ENCODE data around the gene BCL2. TPM values are rescaled to one million over a fixed set of nuclear protein-coding genes. Genes with fewer than 3 reads are reported as not detected.

Gene BCL2
- total and polyA plus RNA-seq, 2 donors from 2014 or later = 6.0 to 39.2 TPM

DNA sequence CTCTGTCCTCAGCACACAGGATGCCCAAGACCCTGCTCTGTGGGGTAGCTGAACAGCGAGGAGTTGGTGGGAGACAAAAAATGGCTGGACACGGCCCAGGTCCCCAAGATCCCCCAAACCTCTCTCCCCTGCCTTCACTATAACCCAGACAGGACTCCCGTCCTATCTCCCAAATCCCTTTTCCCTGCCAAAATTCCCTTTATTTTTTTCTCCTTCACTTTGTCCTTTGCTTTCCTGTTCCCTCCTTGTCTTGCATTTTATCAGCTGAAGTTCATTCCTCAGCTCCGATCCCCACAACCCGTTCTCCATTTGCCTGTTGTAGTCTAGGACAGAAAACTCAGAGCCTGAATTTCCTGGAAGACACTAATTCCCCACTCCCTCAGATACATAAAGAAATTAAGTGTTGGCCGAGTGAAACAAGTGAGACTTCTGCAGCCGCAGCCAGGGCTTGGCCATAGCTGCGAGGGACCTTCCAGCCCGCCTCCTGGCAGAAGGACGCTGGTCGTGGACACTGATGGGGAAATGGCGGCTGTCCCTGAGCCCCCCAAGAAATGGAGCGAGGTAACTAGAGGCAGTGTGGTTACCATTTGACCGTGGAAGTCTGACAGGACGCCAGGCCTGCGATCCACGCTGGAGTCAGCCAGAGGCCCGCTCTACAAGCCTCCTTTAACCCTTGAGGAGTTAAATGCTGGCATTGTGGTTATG, 173.6 kb downstream of the BCL2 start:
- intact Hi-C loops (cut with DNase I) = no loop called here
- Histone ChIP-seq H3K9ac (ENCODE audit: low read length in 3 of 3) (no peak overlapping the region), H3K27me3 (ENCODE audit: control insufficient read depth, insufficient read depth, low read length) (no peaks in the 10 kb centered on the region), H3K4me3 (ENCODE audit: low read length in 3 of 3) (no peak overlapping the region), H3K36me3 (ENCODE audit: control insufficient read depth in 2 of 3, insufficient read depth in 3 of 3, low read length in 3 of 3) (no peaks in the 10 kb centered on the region), H3K4me1 (ENCODE audit: control insufficient read depth in 2 of 3, insufficient read depth in 2 of 3, low read depth in 1 of 3, low read length in 3 of 3) (peaks cover 0 to 12% (median 7%) of the 10 kb centered on the region in 3 donors), H3K9me3 (ENCODE audit: control insufficient read depth in 2 of 3, insufficient read depth in 1 of 3, low read length in 3 of 3) (no peaks in the 10 kb centered on the region), H3K27ac (ENCODE audit: low read depth in 2 of 2, low read length in 2 of 2) (no peak overlapping the region)
- DNase-seq (no peak), FAIRE-seq (no peak)
- TF ChIP-seq, protein P1, sequence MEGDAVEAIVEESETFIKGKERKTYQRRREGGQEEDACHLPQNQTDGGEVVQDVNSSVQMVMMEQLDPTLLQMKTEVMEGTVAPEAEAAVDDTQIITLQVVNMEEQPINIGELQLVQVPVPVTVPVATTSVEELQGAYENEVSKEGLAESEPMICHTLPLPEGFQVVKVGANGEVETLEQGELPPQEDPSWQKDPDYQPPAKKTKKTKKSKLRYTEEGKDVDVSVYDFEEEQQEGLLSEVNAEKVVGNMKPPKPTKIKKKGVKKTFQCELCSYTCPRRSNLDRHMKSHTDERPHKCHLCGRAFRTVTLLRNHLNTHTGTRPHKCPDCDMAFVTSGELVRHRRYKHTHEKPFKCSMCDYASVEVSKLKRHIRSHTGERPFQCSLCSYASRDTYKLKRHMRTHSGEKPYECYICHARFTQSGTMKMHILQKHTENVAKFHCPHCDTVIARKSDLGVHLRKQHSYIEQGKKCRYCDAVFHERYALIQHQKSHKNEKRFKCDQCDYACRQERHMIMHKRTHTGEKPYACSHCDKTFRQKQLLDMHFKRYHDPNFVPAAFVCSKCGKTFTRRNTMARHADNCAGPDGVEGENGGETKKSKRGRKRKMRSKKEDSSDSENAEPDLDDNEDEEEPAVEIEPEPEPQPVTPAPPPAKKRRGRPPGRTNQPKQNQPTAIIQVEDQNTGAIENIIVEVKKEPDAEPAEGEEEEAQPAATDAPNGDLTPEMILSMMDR (IDR thresholded peaks at IDR 0.05; ENCODE audit: borderline replicate concordance, extremely low read depth, insufficient read depth) = no peak

DNA sequence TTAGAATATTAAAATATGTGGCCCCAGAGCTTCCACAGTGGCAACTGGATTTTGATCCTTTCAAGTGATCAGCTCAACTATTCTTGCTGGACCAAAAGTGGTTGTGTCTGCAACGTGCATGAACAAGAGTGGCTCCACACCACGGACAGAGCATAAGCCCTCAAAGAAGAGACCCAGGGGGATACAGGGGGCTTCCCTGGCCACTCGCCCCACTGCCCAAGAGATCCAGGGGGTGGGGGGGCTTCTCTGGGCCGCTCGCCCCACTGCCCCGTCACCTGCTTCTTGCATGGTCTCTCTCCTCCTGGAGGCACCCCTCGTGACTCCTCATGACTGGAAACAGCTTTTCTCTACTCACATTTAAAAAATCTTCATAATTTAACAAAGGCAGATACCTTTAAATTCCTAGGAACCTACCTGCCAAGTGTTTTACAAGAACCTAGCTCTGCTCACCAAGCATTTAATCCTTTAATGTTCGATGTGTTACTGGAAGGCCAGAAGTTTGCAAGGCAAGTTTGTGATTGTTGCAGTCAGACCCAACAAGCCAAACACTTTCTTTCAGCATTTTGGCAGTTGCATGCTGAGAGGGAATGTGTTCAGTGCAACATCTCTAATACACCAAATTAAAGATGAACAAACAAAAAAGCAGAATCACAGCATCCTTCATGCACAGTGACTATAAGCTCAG, 174.3 kb downstream of the BCL2 start:
- Histone ChIP-seq H3K4me3 (ENCODE audit: low read length in 3 of 3) (no peak overlapping the region), H3K4me1 (ENCODE audit: control insufficient read depth in 2 of 3, insufficient read depth in 2 of 3, low read depth in 1 of 3, low read length in 3 of 3) (peaks cover 0 to 12% (median 7%) of the 10 kb centered on the region in 3 donors), H3K27ac (ENCODE audit: low read depth in 2 of 2, low read length in 2 of 2) (no peak overlapping the region), H3K36me3 (ENCODE audit: control insufficient read depth in 2 of 3, insufficient read depth in 3 of 3, low read length in 3 of 3) (no peaks in the 10 kb centered on the region), H3K9me3 (ENCODE audit: control insufficient read depth in 2 of 3, insufficient read depth in 1 of 3, low read length in 3 of 3) (no peaks in the 10 kb centered on the region), H3K9ac (ENCODE audit: low read length in 3 of 3) (no peak overlapping the region), H3K27me3 (ENCODE audit: control insufficient read depth, insufficient read depth, low read length) (no peaks in the 10 kb centered on the region)
- FAIRE-seq = no peak
- intact Hi-C loops (cut with DNase I) = no loop called here
- DNase-seq = no peak
- TF ChIP-seq, protein P1 (IDR thresholded peaks at IDR 0.05; ENCODE audit: borderline replicate concordance, extremely low read depth, insufficient read depth) = no peak

DNA sequence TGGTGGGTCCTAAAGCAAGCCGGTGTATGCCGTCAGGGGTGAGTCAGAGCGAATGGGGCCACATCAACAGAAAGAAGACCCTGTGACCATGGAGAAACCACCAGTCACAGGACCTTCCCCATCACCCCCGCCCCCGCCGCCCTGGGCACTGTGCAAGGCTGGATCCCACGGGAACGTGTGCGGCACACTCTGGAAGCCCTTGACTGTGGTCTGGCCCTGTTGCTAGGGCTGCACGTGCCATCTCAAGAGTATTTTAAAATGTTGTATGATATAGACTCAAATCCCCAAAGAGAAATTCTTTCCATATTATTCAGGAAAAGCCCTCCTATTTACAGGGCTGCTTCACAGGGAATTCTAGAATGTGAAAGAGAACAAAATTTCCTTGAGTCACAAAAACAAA, 174.8 kb downstream of the BCL2 start:
- H3K4me3 ChIP-seq (ENCODE audit: low read length in 3 of 3) = no peak overlapping the region
- FAIRE-seq (no peak), DNase-seq (no peak)
- H3K27ac ChIP-seq (ENCODE audit: low read depth in 2 of 2, low read length in 2 of 2) = no peak overlapping the region
- intact Hi-C loops (cut with DNase I) = no loop called here
- no peak overlapping the region for H3K9ac ChIP-seq (ENCODE audit: low read length in 3 of 3)
- no peaks in the 10 kb centered on the region for H3K9me3 ChIP-seq (ENCODE audit: control insufficient read depth in 2 of 3, insufficient read depth in 1 of 3, low read length in 3 of 3)
- no peaks in the 10 kb centered on the region for H3K36me3 ChIP-seq (ENCODE audit: control insufficient read depth in 2 of 3, insufficient read depth in 3 of 3, low read length in 3 of 3)
- H3K4me1 ChIP-seq (ENCODE audit: control insufficient read depth in 2 of 3, insufficient read depth in 2 of 3, low read depth in 1 of 3, low read length in 3 of 3) = peaks cover 0 to 12% (median 7%) of the 10 kb centered on the region in 3 donors
- H3K27me3 ChIP-seq (ENCODE audit: control insufficient read depth, insufficient read depth, low read length) = no peaks in the 10 kb centered on the region
- TF ChIP-seq, protein P1 (IDR thresholded peaks at IDR 0.05; ENCODE audit: borderline replicate concordance, extremely low read depth, insufficient read depth) = no peak
